Stimulated activated CD8-positive, alpha-beta memory T cell treated with anti-CD3 and anti-CD28 coated beads, Interleukin-12 subunit alpha, Interleukin-12 subunit beta, amount 100 ng/mL, for 4 hours (primary cell): ENCODE measurements around the gene C5.
"Not testable (repeated sequence)": the region's sequence is repeated elsewhere in the genome, so short reads cannot be mapped to it uniquely, and the experiment has no call there.

Source experiments
- DNase-seq: peaks from one replicate; pipeline ENCODE4 v3.0.0-alpha.2; 2020; ENCODE audit warnings: low read depth

C5 gene

DNA sequence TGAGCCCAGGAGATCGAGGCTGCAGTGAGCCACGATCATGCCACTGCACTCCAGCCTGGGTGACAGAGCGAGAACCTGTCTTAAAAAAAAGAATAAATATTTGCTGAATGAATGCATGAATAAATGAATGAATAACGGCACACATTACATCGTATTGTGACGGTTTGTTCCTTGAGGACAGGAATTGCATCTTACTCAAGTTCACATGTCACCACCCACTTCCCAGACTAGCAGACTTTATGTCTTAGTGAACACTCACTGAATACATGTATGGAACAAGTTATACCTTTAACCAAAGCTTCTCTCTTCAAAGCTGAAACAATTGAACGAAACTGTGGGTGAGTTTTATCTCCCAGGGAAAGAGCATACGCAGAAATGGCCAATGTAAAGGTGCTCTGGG lies 70.3 kb downstream of the C5 start:
- DNase-seq, result no peak

DNA sequence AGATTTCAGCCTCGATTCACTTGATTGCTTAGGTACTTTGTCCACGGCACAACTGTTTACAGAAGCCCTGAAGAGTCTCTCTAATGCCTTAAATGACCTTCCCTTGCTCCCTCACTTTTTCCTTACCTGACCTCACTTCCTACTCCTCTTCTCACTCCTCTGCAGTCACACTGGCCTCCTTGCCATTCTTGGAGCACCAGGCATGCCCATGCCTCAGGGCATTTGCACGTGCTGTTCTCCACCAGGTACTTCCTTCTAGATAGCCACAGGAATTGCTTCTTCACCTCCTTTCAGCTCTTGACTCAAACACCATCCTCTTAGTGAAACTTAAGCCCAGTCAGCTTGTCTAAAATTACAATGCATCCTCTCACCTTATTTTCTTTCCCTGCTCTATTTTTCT lies 71.1 kb downstream of the C5 start:
- no peak for DNase-seq

DNA sequence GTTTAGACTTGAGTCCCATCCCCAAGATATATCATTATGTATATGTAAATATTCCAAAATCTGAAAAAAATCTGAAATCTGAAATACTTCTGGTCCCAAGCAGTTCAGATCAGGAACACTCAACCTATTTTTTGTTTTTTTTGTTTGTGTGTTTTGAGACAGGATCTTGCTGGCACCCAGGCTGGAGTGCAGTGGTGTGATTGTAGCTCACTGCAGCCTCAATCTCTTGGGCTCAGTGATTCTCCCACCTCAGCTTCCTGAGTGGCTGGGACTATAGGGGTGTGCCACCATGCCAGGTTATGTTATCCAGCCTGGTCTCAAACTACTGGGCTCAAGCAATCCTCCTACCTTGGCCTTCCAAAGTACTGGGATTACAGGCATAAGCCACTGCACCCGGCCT lies 72.8 kb downstream of the C5 start:
- no peak for DNase-seq

DNA sequence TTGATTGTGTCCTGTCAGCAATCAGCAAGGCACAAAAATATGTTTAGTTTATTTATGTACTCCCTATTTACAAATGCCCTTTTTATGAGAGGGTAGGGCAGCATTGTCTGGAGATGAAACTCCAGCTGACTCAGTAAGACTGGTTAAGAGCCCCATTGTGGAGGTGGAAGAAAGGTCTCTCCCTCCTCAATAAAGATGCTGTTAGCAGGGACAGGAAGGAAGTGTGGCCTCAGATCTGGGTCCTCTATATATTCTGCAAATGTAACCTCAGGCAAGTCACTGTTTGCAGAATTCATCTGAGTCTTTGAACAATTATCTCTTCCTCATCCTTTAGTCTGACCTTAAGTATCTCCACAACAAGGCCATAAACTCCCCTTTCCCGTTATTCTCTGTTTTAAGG lies 75.2 kb downstream of the C5 start:
- no peak for DNase-seq

DNA sequence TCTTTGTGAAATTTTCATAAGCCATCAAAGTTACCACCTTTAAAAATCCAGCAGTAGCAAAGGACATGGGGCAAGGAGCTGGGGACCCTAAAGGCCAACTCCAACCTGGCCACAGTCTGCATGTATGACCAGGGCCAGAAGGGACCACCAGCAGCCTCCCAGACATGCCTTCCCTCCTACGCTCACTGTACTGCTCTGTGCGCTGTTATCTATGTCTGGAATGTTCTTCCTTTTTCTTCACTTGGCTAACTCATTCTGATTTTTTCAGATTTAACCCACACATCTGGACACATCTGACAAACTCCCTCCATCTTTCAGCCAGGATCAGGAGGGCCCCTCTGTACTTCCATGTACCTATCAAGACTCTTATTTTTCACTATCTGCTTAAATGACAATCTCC lies 75.9 kb downstream of the C5 start:
- DNase-seq, result no peak

DNA sequence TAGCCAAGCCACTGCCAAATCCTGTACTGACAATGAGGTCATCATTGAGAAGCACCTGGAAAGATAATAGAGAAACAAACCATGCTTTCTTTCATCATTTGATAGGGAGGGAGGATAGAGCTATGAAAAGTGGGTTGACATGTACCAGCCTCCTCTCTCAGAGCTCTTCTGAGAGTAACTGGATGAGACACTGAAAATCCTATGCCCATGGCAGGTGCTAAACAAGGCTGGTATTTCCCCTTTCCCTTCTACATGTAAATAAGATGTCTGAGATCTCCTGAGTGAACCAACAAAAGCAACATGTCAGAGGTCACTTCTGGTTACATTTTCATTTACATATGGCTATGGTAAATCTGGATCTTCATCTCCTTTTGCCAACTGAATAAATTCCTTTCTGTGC lies 78.1 kb downstream of the C5 start:
- DNase-seq, result no peak

DNA sequence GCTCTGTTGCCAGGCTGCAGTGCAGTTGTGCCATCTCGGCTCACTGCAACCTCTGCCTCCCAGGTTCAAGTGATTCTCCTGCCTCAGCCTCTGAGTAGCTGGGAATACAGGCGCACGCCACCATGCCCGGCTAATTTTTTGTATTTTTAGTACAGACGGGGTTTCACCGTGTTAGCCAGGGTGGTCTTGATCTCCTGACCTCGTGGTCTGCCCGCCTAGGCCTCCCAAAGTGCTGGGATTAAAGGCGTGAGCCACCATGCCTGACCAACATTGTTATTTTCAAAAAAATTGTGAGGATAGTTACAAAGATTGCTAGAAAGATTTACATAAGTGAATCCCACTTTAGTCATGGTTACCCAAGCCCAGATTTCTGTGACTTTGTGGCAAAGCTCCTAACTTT lies 78.6 kb downstream of the C5 start:
- DNase-seq, result not testable (repeated sequence)

DNA sequence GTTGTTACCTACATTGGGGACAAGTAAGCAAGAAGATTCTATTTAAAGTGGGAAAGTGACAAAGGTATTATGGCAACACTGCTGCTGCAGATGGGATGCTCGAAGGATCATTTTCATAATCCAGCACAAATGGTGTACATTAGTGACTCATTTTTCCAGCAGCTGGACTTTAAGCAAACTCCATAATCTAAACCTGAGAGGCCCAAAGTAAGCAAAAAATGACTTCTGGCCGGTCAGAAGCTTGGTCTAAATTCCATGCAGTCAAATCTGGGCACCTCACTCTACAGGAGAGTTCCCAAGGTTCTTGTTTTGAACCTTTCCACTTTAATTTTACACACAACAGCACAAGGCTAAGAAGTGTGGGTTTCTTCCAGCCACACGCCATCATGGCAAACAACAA lies 79.8 kb downstream of the C5 start:
- DNase-seq, result no peak

DNA sequence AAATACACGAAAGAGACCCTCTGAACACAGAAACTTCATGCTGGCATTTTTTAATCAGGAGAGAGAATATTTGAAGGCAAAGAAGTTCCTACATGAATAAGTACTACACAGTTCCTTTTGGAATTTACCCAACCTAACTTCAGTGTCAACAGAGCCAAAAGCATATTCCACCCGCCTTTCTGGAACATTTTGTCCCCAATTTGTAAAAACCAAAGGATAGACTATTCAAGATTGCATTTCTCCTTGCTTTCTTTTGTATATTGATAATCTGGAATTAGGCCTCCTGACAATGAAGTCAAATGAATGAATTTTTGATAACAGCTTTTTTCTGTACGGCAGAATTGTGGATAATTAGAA lies 84.1 kb downstream of the C5 start:
- DNase-seq, result no peak

DNA sequence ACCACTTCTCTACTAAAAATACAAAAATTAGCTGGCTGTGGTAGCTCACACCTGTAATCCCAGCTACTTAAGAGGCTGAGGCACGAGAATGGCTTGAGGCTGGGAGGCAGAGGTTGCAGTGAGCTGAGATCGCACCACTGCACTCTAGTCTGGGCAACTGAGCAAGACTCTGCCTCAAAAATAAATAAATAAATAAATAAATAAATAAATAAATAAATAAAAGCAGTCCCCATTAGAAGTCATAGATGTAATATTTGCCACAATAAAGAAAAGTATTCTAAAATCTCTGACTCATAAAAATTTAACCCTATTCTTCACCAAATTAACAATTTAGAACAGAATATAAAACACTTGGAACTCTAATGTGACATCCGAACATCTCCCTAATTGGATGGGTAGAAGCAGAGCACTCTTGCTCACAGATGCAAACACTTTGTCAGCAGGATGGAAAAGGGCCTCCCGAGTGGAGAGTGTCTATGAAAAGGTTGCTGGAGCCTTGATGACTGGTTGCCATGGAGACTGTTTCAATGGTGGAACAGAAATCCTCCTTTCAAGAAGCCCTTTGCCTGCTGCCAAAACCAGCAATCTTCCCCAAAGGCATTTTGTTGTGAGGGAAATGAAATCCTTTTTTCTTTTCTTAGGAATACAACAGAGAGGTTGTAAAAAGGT lies 84.6 kb downstream of the C5 start:
- no peak for DNase-seq

DNA sequence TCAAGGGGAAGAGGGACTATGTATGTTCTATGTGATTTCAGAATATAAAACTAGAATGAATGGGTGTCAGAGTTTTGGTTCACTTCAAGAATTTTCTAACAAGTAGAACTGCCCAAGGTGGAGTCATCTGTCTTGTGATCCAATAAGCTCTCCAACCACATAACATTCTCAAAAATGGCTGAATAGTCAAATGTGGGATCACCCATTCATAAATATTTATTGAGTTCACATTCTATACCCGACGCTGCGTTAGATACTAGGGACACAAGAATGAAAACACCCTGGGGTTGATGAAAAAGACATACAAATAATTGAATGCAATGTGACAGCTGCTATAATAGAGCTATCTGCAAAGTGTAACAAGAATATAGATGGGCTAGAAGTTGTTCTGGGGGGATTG lies 88.1 kb downstream of the C5 start:
- no peak for DNase-seq

DNA sequence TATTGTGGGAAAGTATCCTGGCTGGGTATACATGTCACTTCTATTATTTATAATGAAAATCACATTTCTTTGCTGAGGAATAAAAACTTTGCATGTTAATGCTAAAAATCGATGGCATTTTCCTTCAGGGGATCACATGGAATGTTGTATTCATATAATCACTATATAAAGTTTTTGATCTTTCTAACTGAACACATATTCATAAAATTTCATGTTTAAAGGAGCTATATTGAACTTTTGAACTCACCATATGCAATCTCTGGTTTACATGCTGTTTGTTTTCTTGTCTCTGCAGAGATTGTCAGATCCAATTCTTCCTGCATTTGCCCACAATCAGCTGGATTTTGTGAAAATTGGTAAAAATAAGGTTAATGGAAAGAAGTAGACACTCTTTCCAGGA lies 90.1 kb downstream of the C5 start:
- no peak for DNase-seq

DNA sequence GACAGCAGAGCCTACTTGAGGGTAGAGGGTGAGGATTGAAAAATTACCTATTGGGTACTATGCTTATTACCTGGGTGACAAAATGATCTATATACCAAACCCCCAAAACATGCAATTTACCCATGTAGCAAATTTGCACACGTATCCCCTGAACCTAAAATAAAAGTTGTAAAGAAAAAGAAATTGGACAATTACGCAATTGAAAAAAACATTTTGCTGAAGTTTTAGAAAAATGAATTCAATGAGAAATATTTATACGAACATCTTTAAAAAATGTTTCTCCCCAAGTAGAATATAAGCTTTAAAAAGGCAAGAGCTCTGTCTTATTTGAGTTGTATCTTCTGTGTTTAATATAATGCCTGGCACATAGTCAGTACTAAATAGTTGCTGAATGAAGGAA lies 93.2 kb downstream of the C5 start:
- DNase-seq, result no peak

DNA sequence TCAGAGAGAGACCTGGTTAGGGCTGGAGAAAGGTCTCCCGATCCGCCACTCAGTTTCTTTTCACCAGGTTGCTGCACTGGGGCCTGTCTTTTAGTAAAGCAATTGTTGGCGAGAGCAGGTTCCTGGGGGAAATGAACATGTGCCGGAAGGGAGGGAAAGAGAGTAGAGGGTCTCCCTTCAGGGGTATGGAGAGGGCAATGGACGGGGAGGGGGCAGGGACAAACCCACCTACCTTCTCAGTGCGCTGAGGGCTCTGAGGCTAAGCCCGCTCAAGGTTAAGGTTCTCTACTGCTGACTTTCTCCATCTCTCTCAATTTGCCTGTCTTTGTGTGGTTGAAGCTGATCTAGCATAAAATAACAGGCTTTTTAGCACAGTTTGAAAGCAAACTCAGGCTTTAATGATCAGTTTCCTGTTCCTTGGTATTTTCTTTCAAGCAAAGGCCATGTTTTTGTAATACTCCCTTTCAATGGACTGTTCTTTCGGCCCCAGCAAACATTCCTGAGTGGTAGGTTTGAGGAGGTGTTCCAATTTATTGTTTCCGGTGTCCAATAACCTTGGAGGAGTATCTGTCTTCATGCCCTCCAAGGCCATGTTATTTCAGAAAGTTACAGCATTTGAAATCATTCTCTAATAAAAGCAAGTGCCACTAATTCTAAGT lies 98.0 kb downstream of the C5 start:
- DNase-seq, result no peak

DNA sequence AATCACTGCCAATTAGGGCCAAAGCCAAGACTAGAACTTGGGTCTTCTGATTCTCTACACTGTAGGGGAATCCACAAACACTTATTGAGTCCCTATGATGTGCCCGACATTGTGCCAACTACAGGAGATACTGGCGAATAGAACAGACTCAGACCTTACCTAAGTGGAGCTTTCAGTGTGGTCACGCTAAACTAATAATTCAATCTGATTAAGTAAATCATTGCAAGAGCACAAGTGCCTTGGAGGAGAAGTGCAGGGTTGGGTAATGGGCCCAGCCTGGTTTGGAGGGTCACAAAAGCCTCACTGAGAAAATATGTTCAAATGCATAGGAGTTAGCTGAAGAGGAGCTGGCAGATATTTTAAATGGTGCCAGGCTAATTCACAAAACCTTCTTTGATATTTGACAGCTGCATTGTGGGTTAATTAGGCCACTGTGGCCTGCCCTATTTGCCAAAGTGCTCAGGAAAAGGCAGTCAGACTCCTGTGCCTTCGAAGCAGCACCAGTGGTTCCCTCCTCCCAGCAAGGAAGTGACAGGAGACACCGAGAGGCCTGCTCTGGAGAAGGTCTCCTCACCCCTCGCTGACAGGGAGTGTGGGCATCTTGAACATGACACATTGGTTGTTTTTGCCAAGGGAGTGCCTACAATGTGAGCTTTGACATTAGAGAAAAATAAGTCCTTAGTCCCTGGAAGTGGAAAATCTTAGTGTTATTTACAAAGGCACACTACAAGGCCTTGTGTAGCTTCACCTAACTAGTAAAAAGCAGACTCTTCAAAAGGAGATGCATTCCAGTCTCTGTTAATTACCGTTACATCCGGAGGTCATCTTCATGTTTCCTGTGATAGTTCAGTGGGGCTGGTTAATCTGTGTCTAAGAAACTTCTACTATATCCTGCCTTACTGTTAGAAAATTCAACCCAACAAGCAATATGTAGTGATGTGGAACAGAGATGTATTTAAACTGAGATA lies 99.4 kb downstream of the C5 start:
- DNase-seq, result no peak

DNA sequence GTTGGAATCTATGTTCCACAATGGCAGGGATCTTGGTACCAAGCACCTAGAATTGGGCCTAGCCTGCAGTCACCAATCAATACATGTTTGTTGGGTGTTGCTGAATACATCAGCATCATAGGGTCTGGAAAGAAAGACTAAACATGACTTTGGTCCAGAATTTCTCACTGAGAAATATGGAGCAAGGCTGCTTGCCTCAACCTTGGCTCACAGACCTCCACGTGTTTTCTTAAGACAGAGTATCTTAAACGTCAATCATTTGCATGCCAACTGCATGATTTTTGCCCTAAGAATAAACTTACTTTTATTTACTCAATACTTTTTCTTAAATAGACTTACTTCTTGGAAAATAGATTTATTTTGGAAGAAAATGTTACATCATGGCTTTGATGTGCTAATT lies 100.8 kb downstream of the C5 start:
- DNase-seq, result no peak

DNA sequence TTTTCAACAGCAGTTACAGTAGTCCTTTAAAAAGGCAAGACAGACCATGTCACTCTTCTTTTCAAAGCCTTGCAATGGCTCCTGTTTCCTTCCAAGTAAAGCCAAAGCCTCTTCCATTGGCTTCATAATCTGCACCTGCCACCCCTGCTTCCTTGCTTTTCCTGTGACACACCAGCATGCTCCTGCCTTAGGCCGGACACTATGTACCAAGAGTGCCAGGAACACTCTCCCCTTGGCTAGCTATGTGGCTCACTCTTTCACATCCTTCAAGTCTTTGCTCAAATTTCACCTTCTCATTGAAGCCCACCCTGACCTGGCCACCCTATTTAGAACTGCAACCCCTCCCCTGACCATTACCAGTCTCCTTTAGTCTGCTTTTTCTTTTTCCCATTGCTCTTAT lies 101.3 kb downstream of the C5 start:
- no peak for DNase-seq

DNA sequence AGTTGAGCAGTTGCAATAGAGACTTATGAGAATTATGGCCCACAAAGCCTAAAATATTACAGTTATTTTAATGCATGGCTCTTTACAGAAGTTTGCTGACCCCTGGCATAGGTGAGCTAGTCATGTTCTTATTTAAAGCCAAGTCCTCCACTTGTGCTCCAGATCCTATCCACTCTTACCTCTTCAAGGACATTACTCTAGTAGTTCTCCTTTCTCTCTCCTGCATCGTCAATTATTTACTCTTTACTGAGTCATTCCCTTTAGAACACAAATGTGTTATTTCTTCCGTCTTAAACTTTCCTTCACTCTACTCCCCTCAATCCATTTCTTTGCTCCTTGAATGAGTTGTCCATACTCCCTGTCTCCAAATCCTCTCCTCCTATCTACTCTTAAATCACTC lies 102.9 kb downstream of the C5 start:
- DNase-seq, result no peak

DNA sequence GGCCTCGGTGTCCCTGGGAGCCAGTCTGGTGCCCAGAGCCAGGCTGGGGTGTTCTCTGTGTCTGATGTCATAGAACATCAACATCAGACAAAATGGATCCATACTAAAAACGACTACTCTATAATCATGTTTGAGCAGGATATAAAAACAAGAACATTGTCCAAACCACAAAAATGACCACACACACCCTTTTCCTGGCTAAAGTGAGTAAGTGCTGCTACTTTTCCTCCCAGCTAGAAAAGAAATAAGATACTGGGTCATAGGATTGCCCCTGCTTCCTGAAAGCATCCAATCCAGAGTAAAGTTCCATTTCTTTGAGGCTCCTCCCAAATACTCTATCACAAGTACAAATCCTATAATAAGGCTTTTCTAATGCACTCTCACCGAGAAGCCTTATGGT lies 103.8 kb downstream of the C5 start:
- no peak for DNase-seq

DNA sequence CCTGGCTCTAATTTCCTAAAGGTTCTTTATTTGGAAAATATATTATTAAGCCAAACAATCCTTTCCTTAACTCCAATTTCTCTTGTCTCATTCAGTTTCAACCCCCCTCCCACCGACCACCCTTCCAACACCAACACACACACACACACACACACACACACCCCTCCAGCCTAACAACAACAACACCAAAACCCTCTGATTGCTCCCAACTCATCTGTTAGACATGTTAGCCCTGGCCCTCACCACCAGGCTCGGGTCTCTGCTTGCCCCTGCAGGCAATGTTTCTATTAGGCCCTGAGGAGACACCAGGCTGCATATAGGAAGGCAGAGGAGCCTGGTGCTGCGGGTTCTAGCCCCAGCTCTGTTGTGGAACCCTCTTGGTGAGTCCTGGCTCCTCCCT lies 105.1 kb downstream of the C5 start:
- DNase-seq, result no peak

DNA sequence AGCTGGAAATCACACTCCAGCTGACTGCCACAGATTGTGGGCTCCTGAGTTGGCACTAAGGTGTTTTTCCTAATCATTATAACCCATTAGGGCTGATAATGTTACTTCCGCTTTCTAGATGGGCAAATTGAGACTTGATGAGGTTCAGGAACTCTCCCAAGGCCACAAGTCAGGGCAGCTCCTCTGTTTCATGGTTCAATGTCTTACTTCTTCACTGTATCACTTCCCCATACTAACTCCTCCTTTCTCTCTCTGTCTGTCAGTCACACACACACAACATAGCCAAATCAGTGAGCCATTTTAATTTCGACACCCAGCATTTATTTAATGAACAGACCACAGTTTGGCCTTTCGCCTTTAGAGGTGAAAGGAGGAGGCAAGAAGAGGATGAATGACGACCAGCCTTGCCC lies 105.6 kb downstream of the C5 start:
- no peak for DNase-seq

DNA sequence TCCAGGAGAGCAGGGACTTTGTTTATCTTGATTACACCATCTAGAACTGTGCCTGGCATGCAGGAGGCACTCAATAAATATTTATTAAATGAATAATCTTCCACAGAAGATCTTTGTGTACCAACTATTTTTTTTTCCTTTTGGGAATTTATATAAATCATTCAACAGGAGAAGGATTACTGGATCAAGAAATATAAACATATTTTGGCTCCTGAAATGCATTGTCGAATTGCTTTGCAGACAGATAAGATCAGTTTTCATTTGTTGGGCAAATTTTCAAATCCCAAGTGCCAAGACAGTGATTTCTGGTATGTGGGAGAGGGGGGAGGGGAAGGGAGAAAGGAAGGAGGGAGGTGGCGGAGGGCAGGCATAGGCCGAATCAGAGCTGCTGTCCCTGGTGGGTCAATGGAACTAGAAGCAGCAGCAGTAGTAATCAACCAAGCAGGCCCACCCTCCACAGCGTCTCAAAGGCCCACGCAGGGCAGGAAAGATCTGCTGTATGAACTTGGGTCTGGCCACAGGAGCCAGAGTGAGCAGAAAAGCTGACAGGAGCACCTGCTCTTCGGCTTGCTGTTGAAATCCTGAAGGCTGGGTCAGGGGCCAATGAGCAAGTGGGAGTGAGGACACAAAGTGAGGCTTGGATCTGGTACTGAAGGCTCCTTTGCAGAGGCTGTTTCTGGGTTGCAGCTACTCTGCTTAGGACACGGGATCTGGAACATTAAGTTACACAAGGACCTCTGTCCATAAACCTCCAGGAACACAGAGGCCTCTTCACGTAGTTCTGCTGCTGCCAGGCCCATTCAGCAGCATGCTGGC lies 107.7 kb downstream of the C5 start:
- no peak for DNase-seq
